ENCODE results near the gene VTI1A. TPM values are rescaled to one million over a fixed set of nuclear protein-coding genes. Genes with fewer than 3 reads are reported as not detected.

VTI1A gene
- total and polyA plus RNA-seq, 2 of the 13 experiments (the other 11 are each of a cell fraction or from before 2014, with no cell fraction given) = 11.7 to 32.7 TPM

GRCh38 chr10:112678581-112678980, 231.6 kb downstream of the VTI1A start (continued):
- no peak for TF ChIP-seq ZNF687 (CRISPR knock-in tag; IDR thresholded peaks at IDR 0.05)
- no peak for TF ChIP-seq ZNF552 (CRISPR knock-in tag; IDR thresholded peaks at IDR 0.05; ENCODE audit: borderline replicate concordance)
- TF ChIP-seq ZNF782 (CRISPR knock-in tag; IDR thresholded peaks at IDR 0.05; ENCODE audit: borderline replicate concordance) = no peak
- peak; percentile 34; the same call in 1 of the 2 replicates for TF ChIP-seq RBAK (CRISPR knock-in tag; IDR thresholded peaks at IDR 0.05)
- TF ChIP-seq ZNF280B (CRISPR knock-in tag; IDR thresholded peaks at IDR 0.05; ENCODE audit: borderline replicate concordance) = no peak
- TF ChIP-seq ZNF383 (CRISPR knock-in tag; IDR thresholded peaks at IDR 0.05; ENCODE audit: borderline replicate concordance) = no peak
- no peak for TF ChIP-seq TBL1XR1 (IDR thresholded peaks at IDR 0.05; ENCODE audit: borderline replicate concordance, low read length, partially characterized antibody)
- TF ChIP-seq ZNF281 (CRISPR knock-in tag; IDR thresholded peaks at IDR 0.05; ENCODE audit: borderline replicate concordance) = peak; percentile 35; the same call in 1 of the 2 replicates
- TF ChIP-seq TOPORS (CRISPR knock-in tag; IDR thresholded peaks at IDR 0.05) = no peak
- no peak for TF ChIP-seq ZXDC (CRISPR knock-in tag; IDR thresholded peaks at IDR 0.05)
- no peak for TF ChIP-seq ZNF562 (CRISPR knock-in tag; IDR thresholded peaks at IDR 0.05; ENCODE audit: borderline replicate concordance)
- no peak for TF ChIP-seq REST (IDR thresholded peaks at IDR 0.05; ENCODE audit: borderline replicate concordance in 1 of 2, low read depth in 1 of 2, low read length in 2 of 2)

All from HepG2 (cell line).